Testis (tissue), 3 donors: ENCODE results near the gene GALNT15. TPM values are rescaled to one million over a fixed set of nuclear protein-coding genes. Genes with fewer than 3 reads are reported as not detected.

ENCODE experiments used
- DNase-seq: peaks from one replicate; pipeline ENCODE4 v3.0.0-alpha.2; 2019
- H3K27ac ChIP-seq, 2 donors: fragments of 200-600 bp; sonication (generic); one replicate each; pipeline ENCODE4 v1.5.1; 2019
- H3K27me3 ChIP-seq: fragments of 200-600 bp; sonication (generic); one replicate; pipeline ENCODE4 v1.5.1; 2019
- H3K36me3 ChIP-seq: fragments of 200-600 bp; sonication (generic); one replicate; pipeline ENCODE4 v1.5.1; 2017; ENCODE audit warnings: low read depth; ENCODE audit errors: missing control alignments
- H3K4me1 ChIP-seq: fragments of 200-600 bp; sonication (generic); one replicate; pipeline ENCODE4 v1.5.1; 2019
- H3K4me3 ChIP-seq, 2 donors: fragments of 200-600 bp; sonication (generic); one replicate each; pipeline ENCODE4 v1.5.1; 2017 to 2019
- H3K9me3 ChIP-seq: fragments of 200-600 bp; sonication (generic); one replicate; pipeline ENCODE4 v1.5.1; 2017
- CTCF ChIP-seq, 3 experiments: fragments of 450-650 bp in 2 of 3; fragments of 200-600 bp in 1 of 3; sonication (generic) in 1 of 3; IDR thresholded peaks; one replicate each; pipeline ENCODE4 v1.5.1; 2016 to 2019; ENCODE audit warnings: antibody characterized with exemption in 3 of 3, mild to moderate bottlenecking in 2 of 3, moderate library complexity in 1 of 3
- POLR2A ChIP-seq: fragments of 450-650 bp; IDR thresholded peaks from one replicate; pipeline ENCODE4 v1.6.1; 2017; ENCODE audit warnings: antibody characterized with exemption, mild to moderate bottlenecking, moderate library complexity
- WGBS, 2 donors: methylation state at CpG; one replicate each; pipeline ENCODE4 v1.1.5; 2018; 5-methylcytosine and 5-hydroxymethylcytosine counted together
- intact Hi-C: fragments of 100-400 bp; cut with DNase I; formaldehyde crosslinking; loops from one replicate; pipeline ENCODE4 v1.15.1; 2023; ENCODE audit warnings: low total_unique reads
- polyA plus RNA-seq: library from polyadenylated mRNA; stranded (reverse); fragments of 350-450 nt; fragmentation: Illumina TruSeq; extraction: RNeasy Lipid Tissue Mini Kit (QIAGEN cat#74804); gene quantifications from one replicate; pipeline ENCODE4 v1.2.3, GENCODE V29; 2014; ENCODE audit warnings: low read depth, low replicate concordance; ENCODE audit not compliant: insufficient read depth
- total RNA-seq, 2 donors: library from RNA; depleted of rRNA; stranded (reverse); fragments of >200 nt; gene quantifications; one replicate each; pipeline ENCODE4 v1.2.3, GENCODE V29; 2016

Gene GALNT15
- total and polyA plus RNA-seq, 3 donors from 2014 or later, result 6.6 to 16.5 (median 13.0) TPM

GRCh38 chr3:16181361-16181760 is 6.9 kb downstream of the GALNT15 start:
- peak; percentile 28 for DNase-seq
- H3K36me3 ChIP-seq, result no peaks in the 10 kb centered on the region
- no peak overlapping the region for H3K4me3 ChIP-seq
- no peak overlapping the region for H3K27ac ChIP-seq
- no peak for TF ChIP-seq CTCF (IDR thresholded peaks at IDR 0.05)
- no peak for TF ChIP-seq POLR2A
- 84% methylated on average over 5 to 6 of the region's 6 CpGs for WGBS, 2 donors
- H3K27me3 ChIP-seq, result no peaks in the 10 kb centered on the region
- no peaks in the 10 kb centered on the region for H3K9me3 ChIP-seq
- H3K4me1 ChIP-seq, result peaks cover 4% of the 10 kb centered on the region
- intact Hi-C loops, result no loop called here

GRCh38 chr3:16182183-16182582 is 7.7 kb downstream of the GALNT15 start:
- no peak for DNase-seq
- no peak overlapping the region for H3K27ac ChIP-seq
- 79 to 88% methylated on average over 2 of the region's 2 CpGs for WGBS, 2 donors

DNA sequence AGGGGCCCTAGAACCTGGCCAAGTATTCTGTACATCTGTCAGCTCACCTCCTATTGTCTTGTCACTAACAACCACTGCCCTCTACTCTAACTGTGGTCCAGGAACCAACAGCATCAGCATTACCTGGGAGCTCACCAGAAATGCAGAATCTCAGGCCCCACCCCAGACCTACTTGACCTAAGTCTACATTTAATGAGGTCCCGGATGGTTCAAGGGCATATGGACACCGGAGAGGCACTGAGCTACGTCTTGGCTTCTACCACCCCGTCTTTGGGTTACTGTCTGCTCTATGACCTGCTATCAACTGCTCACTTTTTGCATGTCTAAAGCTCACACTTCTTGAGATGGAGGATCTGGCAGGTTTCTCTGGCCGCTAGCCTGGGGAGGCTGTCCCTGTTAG is 8.1 kb downstream of the GALNT15 start:
- Histone ChIP-seq H3K27me3 (no peaks in the 10 kb centered on the region), H3K4me3 (no peak overlapping the region), H3K27ac (no peak overlapping the region), H3K9me3 (no peaks in the 10 kb centered on the region), H3K36me3 (no peaks in the 10 kb centered on the region), H3K4me1 (peaks cover 4% of the 10 kb centered on the region)
- intact Hi-C loops, result no loop called here
- no peak for TF ChIP-seq CTCF (IDR thresholded peaks at IDR 0.05)
- no peak for TF ChIP-seq POLR2A
- no peak for DNase-seq
- 73 to 78% methylated on average over 5 of the region's 5 CpGs for WGBS, 2 donors

More at GRCh38 chr3:16182183-16182582, 7.7 kb downstream of the GALNT15 start:
- Histone ChIP-seq H3K4me3 (no peak overlapping the region), H3K36me3 (no peaks in the 10 kb centered on the region), H3K4me1 (peaks cover 4% of the 10 kb centered on the region), H3K9me3 (no peaks in the 10 kb centered on the region), H3K27me3 (no peaks in the 10 kb centered on the region)
- intact Hi-C loops, result no loop called here
- no peak for TF ChIP-seq CTCF (IDR thresholded peaks at IDR 0.05)
- TF ChIP-seq POLR2A, result no peak

DNA sequence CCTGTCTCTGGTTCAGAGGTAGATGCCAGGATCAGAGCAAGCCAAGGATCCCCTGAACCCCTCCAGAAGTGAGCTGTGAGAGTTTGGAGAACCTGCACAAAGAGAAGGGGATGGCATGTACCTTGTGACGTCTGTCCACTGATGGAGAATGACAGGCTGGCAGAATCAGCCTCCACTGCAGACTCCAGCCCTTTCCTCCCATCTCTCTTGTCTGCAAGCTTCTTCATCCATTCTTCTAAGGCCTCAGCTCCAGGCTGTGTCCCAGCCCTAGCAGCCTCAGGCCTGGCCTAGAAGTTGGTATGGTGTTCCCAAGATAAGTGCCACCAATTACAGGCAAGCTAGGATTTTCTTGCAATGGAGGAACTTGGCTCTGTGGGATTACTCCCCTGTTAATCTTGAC is 8.6 kb downstream of the GALNT15 start:
- no peak for TF ChIP-seq POLR2A
- no peak for TF ChIP-seq CTCF (IDR thresholded peaks at IDR 0.05)
- WGBS, 2 donors, result 100% methylated on average over 1 of the region's 1 CpG

GRCh38 chr3:16183601-16184270 is 9.3 kb downstream of the GALNT15 start:
- no peak overlapping the region for H3K27ac ChIP-seq
- no peaks in the 10 kb centered on the region for H3K27me3 ChIP-seq
- no peaks in the 10 kb centered on the region for H3K9me3 ChIP-seq
- no peak for DNase-seq
- WGBS, 2 donors, result 89% methylated on average over 7 of the region's 7 CpGs
- intact Hi-C loops, result no loop called here
- H3K36me3 ChIP-seq, result no peaks in the 10 kb centered on the region
- no peak for TF ChIP-seq POLR2A
- TF ChIP-seq CTCF (IDR thresholded peaks at IDR 0.05), result no peak
- H3K4me3 ChIP-seq, result no peak overlapping the region
- no peaks in the 10 kb centered on the region for H3K4me1 ChIP-seq

More for the DNA sequence above, 8.6 kb downstream of the GALNT15 start:
- H3K36me3 ChIP-seq, result no peaks in the 10 kb centered on the region
- no peaks in the 10 kb centered on the region for H3K9me3 ChIP-seq
- H3K27ac ChIP-seq, result no peak overlapping the region
- H3K4me1 ChIP-seq, result peaks cover 3% of the 10 kb centered on the region
- no peak overlapping the region for H3K4me3 ChIP-seq
- no peaks in the 10 kb centered on the region for H3K27me3 ChIP-seq
- DNase-seq, result no peak
- intact Hi-C loops, result no loop called here
